Common myeloid progenitor, CD34-positive (primary cell): ENCODE data around the gene MYO1F.
A peak's percentile ranks its signal among the peaks of the same experiment; 100 is the strongest.

Source experiments
- CTCF ChIA-PET: fragments of 350-600 bp; sonication (Branson Sonifier 250); formaldehyde crosslinking; loops from one replicate; lab custom pipeline; 2021; ENCODE audit warnings: antibody characterized with exemption; lab: Charles Lee
- POLR2A ChIA-PET: fragments of 350-600 bp; sonication (Branson Sonifier 250); formaldehyde crosslinking; loops from one replicate; lab custom pipeline; 2021; ENCODE audit warnings: antibody characterized with exemption; lab: Charles Lee
- DNase-seq, 3 donors: peaks; one replicate each; pipeline versions ENCODE4 v3.0.0 to v3.0.0-alpha.2; 2013
- H3K27ac ChIP-seq, 2 experiments: 1 replicate in 1 of 2; 2 replicates in 1 of 2; pipeline ENCODE4 v1.7.0; 2013; ENCODE audit warnings: inconsistent platforms in 2 of 2, low read length in 2 of 2, mild to moderate bottlenecking in 2 of 2, low read depth in 1 of 2, moderate library complexity in 1 of 2; ENCODE audit not compliant: severe bottlenecking in 2 of 2, insufficient read depth in 1 of 2, poor library complexity in 1 of 2
- H3K27me3 ChIP-seq, 5 experiments: replicated peaks in 2 of 5; 1 replicate in 3 of 5; 2 replicates in 2 of 5; pipeline versions ENCODE4 v1.6.1 to v1.7.0; 2013; ENCODE audit warnings: low read length in 4 of 5, mild to moderate bottlenecking in 2 of 5, moderate library complexity in 2 of 5, inconsistent platforms in 1 of 5; ENCODE audit not compliant: insufficient read depth in 5 of 5, control insufficient read depth in 4 of 5
- H3K36me3 ChIP-seq, 4 experiments: 1 replicate in 2 of 4; 2 replicates in 2 of 4; pipeline versions ENCODE4 v1.6.1 to v1.7.0; 2013; ENCODE audit warnings: low read length in 3 of 4, control low read depth in 1 of 4, mild to moderate bottlenecking in 1 of 4; ENCODE audit not compliant: control insufficient read depth in 4 of 4, insufficient read depth in 4 of 4
- H3K4me1 ChIP-seq, 4 experiments: 1 replicate in 3 of 4; 2 replicates in 1 of 4; pipeline versions ENCODE4 v1.6.1 to v1.7.1; 2013; ENCODE audit warnings: low read length in 3 of 4, mild to moderate bottlenecking in 3 of 4, control low read depth in 1 of 4, inconsistent platforms in 1 of 4, moderate library complexity in 1 of 4; ENCODE audit not compliant: control insufficient read depth in 4 of 4, insufficient read depth in 4 of 4; ENCODE audit errors: control extremely low read depth in 1 of 4
- H3K4me3 ChIP-seq, 7 experiments: 1 replicate in 4 of 7; 2 replicates in 3 of 7; pipeline versions ENCODE4 v1.5.1 to v1.7.0; 2013; ENCODE audit warnings: mild to moderate bottlenecking in 7 of 7, low read length in 6 of 7, moderate library complexity in 6 of 7, inconsistent platforms in 2 of 7, low read depth in 2 of 7, control low read depth in 1 of 7; ENCODE audit not compliant: insufficient read depth in 4 of 7, control insufficient read depth in 1 of 7; ENCODE audit errors: extremely low read depth in 1 of 7
- H3K9me3 ChIP-seq, 5 experiments: 1 replicate in 4 of 5; 2 replicates in 1 of 5; pipeline versions ENCODE4 v1.6.1 to v1.7.1; 2013; ENCODE audit warnings: low read length in 4 of 5, mild to moderate bottlenecking in 2 of 5, inconsistent platforms in 1 of 5, low read depth in 1 of 5, moderate library complexity in 1 of 5; ENCODE audit not compliant: control insufficient read depth in 4 of 5, insufficient read depth in 2 of 5; ENCODE audit errors: control extremely low read depth in 1 of 5
- WGBS: methylation state at CpG from one replicate; pipeline ENCODE4 v1.1.5; 2013; ENCODE audit not compliant: insufficient coverage; 5-methylcytosine and 5-hydroxymethylcytosine counted together

MYO1F gene

DNA sequence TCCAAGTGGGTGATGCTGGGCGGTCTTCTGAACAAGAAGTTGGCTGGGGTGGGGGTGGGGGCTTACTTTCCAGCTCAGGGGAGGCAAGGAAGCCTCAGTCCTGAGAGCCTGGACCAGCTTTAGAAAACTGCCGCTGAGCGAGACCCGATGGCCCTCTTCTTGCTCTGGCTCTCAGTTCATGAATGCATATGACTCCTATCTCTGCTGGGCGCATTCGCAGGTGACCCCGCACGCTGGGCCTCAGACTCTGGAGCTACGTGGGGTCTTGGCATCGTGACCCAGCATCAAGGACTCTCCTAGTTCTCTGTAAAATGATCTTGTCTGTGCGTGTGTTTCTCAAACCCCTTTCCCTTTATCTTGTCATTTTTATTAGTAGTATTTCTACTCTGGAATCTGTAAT is 94.5 kb downstream of the MYO1F start:
- Histone ChIP-seq H3K36me3 (peaks cover 9 to 85% (median 62%) of the 10 kb centered on the region in 4 experiments), H3K27ac (no peak overlapping the region), H3K9me3 (no peaks in the 10 kb centered on the region), H3K27me3 (no peaks in the 10 kb centered on the region), H3K4me3 (no peak overlapping the region), H3K4me1 (peaks cover 0 to 26% (median 21%) of the 10 kb centered on the region in 4 experiments)
- no peak for DNase-seq
- ChIA-PET POLR2A (interaction anchor here (0.6 to 1.0 kb wide), 2 partner anchors 9 to 27 kb away, joined by 4 read pairs; no protein-coding TSS in a partner anchor), CTCF (interaction anchor here (1.0 to 2.0 kb wide), 7 partner anchors 12 to 98 kb away, joined by 3 to 10 read pairs (median 4); no protein-coding TSS in a partner anchor)
- WGBS, result 99% methylated on average over 10 of the region's 11 CpGs

DNA sequence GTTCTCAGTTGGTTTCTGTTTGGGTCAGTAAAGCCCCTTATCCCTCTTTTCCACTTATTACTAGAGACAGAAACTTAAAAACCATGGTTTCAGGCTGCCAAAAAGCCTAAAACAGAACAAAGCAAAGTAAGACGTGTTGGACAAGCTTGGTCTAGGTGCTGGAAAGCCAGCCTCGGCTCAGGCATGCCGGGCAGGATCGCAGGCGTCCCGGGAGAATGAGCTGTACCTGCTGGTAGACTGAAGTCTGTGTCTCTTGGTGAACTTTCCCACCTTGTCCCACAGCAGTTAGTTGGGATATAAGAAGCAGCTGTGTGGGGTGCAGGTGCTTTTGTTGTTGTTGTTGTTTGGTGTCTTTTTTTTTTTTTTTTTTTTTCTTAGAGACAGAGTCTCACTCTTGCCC is 95.6 kb downstream of the MYO1F start:
- 100% methylated on average over 1 of the region's 6 CpGs for WGBS
- no peak overlapping the region for H3K27ac ChIP-seq

DNA sequence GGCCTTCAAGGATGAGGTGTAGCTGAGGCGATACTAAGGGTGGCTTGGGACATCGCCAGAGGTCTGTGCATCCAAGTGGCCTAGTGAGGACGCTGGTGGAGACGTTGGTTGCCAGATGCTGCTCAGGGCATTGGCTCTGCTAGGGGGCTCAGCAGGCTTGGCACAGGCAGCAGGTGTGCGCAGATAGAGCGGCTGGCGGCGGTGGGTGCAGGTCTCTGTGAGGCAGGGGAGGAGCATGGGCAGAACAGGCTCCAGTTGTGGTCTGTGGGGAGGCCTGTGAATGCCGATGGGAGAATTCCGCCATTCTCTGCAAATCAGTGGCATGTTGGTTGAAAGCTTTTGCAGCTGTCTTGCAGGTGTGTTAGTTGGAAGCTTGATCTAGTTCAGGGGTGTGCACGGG is 96.0 kb downstream of the MYO1F start:
- ChIA-PET POLR2A (no interaction called here), CTCF (interaction anchor here (0.6 to 2.0 kb wide), 3 partner anchors 28 to 98 kb away, joined by 3 to 5 read pairs (median 4); no protein-coding TSS in a partner anchor)
- DNase-seq, result no peak
- H3K27me3 ChIP-seq, result no peaks in the 10 kb centered on the region
- no peaks in the 10 kb centered on the region for H3K9me3 ChIP-seq
- no peak overlapping the region for H3K4me3 ChIP-seq
- 81% methylated on average over 8 of the region's 11 CpGs for WGBS
- H3K27ac ChIP-seq, result no peak overlapping the region
- peaks cover 0 to 11% (median 6%) of the 10 kb centered on the region in 4 experiments for H3K4me1 ChIP-seq
- peaks cover 12 to 87% (median 66%) of the 10 kb centered on the region in 4 experiments for H3K36me3 ChIP-seq

More for the DNA sequence above, 95.6 kb downstream of the MYO1F start:
- H3K36me3 ChIP-seq, result peaks cover 13 to 87% (median 66%) of the 10 kb centered on the region in 4 experiments
- peaks cover 0 to 15% (median 10%) of the 10 kb centered on the region in 4 experiments for H3K4me1 ChIP-seq
- H3K9me3 ChIP-seq, result no peaks in the 10 kb centered on the region
- CTCF ChIA-PET, result interaction anchor here (1.0 to 2.0 kb wide), 5 partner anchors 23 to 99 kb away, joined by 3 to 10 read pairs (median 5); no protein-coding TSS in a partner anchor
- H3K4me3 ChIP-seq, result no peak overlapping the region
- DNase-seq, result no peak
- POLR2A ChIA-PET, result no interaction called here
- H3K27me3 ChIP-seq, result no peaks in the 10 kb centered on the region

DNA sequence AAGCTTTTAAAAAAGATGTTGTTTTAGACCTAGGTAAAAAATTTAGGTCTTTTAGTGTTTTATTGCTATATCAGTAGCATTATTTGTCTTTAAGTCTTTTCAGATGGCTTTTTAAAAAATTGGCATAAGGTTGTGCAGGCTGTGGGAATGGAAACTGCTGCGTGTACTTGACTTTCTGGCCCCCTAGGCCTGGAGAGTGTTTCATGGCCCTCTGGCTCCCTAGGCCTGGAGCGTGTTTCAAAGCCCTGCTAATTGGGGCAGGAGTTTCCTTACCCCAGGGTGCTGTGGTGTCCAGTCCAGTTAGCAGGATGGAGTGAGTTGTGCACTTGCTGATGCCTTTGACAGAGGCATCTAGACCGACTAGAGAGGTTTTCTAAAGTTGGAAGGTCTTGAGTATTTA is 98.6 kb downstream of the MYO1F start:
- H3K36me3 ChIP-seq, result peaks cover 13 to 86% (median 64%) of the 10 kb centered on the region in 4 experiments

DNA sequence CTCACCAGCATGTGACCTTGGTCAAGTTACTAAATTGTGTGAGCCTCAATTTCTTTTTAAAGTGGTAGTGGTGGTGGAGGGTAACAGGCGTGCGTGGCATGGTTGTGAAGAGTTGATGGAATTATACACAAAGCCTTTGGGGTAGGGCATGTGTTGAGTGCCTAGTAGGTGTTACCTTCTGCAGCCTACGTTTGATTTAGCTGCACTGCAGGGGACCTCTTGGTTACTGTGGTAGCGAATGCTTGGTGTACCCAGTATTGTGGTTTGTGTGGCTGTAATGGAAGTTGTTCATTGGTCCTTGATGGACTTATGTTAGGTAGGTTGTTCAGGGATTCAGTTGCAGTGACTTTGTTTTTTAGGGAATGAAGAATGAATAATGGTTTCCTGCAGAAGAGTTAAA is 99.4 kb downstream of the MYO1F start:
- peaks cover 3 to 18% (median 11%) of the 10 kb centered on the region in 4 experiments for H3K4me1 ChIP-seq
- ChIA-PET CTCF (interaction anchor here (1.9 to 2.4 kb wide), 2 partner anchors 9 to 100 kb away, joined by 6 to 14 read pairs; no protein-coding TSS in a partner anchor), POLR2A (no interaction called here)
- H3K36me3 ChIP-seq, result peaks cover 13 to 82% (median 59%) of the 10 kb centered on the region in 4 experiments
- no peaks in the 10 kb centered on the region for H3K27me3 ChIP-seq
- no peaks in the 10 kb centered on the region for H3K9me3 ChIP-seq
- no peak for DNase-seq
- 94% methylated on average over 4 of the region's 4 CpGs for WGBS
- H3K27ac ChIP-seq, result peak overlapping the region in 1 of 2 experiments; percentile 45
- H3K4me3 ChIP-seq, result no peak overlapping the region

More for the DNA sequence above, 98.6 kb downstream of the MYO1F start:
- H3K9me3 ChIP-seq, result no peaks in the 10 kb centered on the region
- no peak for DNase-seq
- CTCF ChIA-PET, result interaction anchor here (0.8 to 2.4 kb wide), 5 partner anchors 8 to 99 kb away, joined by 3 to 14 read pairs (median 4); no protein-coding TSS in a partner anchor
- 96% methylated on average over 2 of the region's 3 CpGs for WGBS
- H3K4me3 ChIP-seq, result no peak overlapping the region
- H3K4me1 ChIP-seq, result peaks cover 3 to 11% (median 7%) of the 10 kb centered on the region in 4 experiments
- POLR2A ChIA-PET, result interaction anchor here (0.7 to 1.1 kb wide), 2 partner anchors 9 to 80 kb away, joined by 3 to 4 read pairs; no protein-coding TSS in a partner anchor
- H3K27me3 ChIP-seq, result no peaks in the 10 kb centered on the region
- no peak overlapping the region for H3K27ac ChIP-seq

DNA sequence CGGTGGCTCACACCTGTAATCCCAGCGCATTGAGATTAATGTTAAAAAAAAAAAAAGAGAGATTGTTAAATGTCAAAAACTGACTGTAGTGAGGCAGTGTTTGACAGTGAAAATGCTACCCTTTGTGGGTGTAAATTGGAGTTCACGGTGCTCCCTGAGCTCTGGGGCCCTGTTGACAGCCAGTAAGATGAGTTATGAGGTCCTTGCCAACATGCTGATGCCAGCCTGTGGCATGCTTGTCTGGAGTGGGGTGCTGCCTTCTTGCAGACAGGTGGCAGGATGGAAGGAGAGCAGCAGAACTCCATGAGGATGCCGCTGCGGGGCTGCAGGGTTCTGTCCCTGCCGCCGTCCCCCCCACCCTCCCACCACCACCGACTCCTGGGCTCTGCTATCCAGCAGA is 100.7 kb downstream of the MYO1F start:
- Histone ChIP-seq H3K36me3 (peaks cover 18 to 82% (median 56%) of the 10 kb centered on the region in 4 experiments), H3K4me1 (peaks cover 3 to 23% (median 14%) of the 10 kb centered on the region in 4 experiments), H3K4me3 (no peak overlapping the region), H3K9me3 (no peaks in the 10 kb centered on the region), H3K27me3 (no peaks in the 10 kb centered on the region), H3K27ac (no peak overlapping the region)
- no peak for DNase-seq
- CTCF ChIA-PET, result interaction anchor here (1.0 to 2.1 kb wide), 2 partner anchors 11 to 65 kb away, joined by 5 to 10 read pairs; no protein-coding TSS in a partner anchor
- 61% methylated on average over 3 of the region's 8 CpGs for WGBS
- POLR2A ChIA-PET, result interaction anchor here (0.5 to 0.7 kb wide), 2 partner anchors 18 to 56 kb away, joined by 3 to 4 read pairs; no protein-coding TSS in a partner anchor

DNA sequence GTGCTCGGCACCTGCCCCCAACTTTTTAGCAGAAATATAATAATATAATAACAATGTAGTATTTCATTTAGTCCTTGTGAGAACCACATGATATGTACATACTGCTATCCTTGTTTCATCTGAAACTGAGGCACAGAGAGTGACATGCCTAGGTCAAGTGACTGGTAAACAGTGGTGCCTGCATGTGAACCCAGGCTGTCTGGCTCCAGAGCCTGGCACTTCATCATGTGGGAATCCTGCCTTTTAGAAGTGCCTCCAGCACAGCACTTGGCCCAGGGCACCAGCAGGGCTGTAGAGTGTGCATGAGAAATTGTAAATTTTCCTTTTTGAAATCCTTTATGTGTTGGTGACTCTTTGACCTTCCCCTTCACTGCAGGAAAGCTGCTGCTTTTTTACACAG is 102.2 kb downstream of the MYO1F start:
- H3K9me3 ChIP-seq, result no peaks in the 10 kb centered on the region
- no peaks in the 10 kb centered on the region for H3K27me3 ChIP-seq
- H3K4me1 ChIP-seq, result peaks cover 3 to 23% (median 14%) of the 10 kb centered on the region in 4 experiments
- ChIA-PET CTCF (interaction anchor here (0.8 to 2.1 kb wide), 3 partner anchors 11 to 31 kb away, joined by 3 to 10 read pairs (median 6); no protein-coding TSS in a partner anchor), POLR2A (no interaction called here)
- H3K27ac ChIP-seq, result no peak overlapping the region
- no peak for DNase-seq
- no CpG with 5 or more reads among the region's 1 CpG for WGBS
- H3K36me3 ChIP-seq, result peaks cover 28 to 86% (median 60%) of the 10 kb centered on the region in 4 experiments
- no peak overlapping the region for H3K4me3 ChIP-seq
